ENCODE results near the gene CCM2.

CCM2 gene

DNA sequence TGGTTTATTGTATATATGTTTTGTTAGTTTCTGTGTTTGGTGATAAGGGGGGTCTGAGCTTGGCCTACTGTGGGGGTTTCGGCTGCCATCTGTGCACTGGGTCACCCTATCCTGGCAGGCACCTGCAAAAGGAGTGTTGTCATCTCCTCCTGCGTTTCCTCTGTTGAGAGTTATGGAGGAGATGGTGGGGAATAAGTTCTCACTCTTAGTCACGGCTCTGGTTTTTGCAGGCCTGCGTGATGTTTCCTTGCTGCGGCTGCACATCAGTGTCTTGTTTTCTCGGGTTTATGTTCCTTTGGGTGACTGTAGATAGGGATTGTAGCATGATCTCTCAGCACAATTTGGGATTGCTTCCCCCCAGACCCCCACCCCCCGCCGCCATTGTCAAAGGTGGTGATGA lies 36.8 kb downstream of the CCM2 start:
- DNase-seq = no peak

DNA sequence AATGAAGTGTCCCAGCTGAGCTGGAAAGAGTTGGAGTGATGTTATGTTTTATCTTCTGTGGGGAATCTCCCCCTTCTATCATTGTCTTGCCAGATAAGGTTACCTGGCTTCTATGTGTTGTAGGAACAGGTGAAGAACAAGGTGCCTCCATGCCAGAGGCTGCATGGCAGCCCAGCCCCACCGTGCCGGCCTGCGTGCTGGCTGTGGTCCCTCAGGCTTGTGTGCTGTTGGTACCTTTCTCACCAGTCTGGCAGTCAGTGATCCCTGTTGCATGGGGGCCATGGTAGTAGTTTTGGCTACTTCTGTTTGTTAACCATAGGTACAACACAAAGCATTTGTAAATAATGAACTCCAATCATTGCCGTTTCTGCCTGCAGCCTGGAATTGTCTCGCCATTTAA lies 37.9 kb downstream of the CCM2 start:
- DNase-seq = no peak

DNA sequence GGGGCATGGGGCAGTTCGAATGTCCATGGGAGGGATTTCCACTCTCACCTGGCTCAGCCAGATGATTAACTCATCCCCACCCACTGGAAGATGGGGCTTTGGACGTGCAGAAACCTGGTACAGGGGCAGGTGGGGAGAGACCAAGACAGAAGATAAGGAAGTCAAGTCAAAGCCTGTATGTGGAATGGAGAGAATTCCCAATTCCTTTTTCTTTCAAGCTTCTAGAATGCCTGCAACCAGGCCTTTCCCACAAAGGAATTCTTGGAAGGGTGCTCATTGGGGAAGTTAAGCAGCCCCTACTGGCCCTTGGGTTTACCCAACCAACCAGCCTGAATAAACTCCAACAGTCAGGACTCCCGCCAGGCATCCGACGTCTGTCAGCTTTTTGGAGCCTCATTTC lies 39.1 kb downstream of the CCM2 start:
- no peak for DNase-seq

DNA sequence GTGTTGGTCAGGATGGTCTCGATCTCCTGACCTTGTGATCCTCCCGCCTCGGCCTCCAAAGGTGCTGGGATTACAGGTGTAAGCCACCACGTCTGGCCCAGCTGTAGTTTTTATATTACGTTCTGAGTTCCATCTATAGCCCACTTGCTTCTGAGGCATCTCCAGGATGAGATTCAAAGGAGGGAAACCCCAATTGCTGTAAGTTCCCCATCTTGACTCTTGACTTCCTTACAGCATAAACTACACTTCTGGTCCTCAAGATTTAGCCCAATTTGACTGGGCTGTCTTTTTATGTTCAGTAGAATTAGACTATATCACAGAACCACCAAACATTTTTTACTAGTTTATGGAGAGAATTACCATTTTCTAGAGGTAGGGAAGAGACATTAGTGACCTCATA lies 44.3 kb downstream of the CCM2 start:
- DNase-seq = no peak

DNA sequence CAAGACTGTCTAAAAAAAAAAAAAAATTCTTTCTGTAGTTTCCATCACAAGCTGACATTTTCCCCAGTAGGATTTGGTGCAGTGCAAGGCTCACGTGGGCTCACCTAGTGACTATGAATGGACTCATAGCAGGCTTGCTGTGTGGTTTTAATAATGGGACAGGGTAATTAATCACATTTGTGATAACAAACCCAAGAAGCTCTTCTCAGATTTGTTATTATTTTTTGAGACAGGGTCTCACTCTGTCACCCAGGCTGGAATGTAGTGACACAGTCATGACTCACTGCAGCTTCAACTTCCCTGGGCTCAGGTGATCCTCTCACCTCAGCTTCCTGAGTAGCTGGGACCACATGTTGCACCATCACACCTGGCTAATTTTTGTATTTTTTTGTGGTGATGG lies 48.7 kb downstream of the CCM2 start:
- DNase-seq = no peak

DNA sequence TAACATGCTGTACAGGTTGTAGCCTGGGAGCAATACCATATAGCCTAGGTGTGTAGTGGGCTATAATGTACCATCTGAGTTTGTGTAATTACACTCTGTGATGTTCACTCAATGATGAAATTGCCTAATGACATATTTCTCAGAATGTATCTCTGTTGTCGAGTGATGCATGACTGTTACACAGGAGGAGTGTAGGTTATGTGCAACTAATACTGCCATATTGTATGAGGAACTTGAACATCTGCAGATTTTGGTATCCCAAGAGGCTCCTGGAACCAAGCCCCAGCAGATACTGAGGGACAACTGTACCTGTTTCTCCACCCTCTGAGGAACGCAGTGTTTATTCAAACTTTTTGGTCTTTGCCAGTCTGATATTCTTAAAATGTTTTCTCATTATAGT lies 50.2 kb downstream of the CCM2 start:
- DNase-seq = no peak

DNA sequence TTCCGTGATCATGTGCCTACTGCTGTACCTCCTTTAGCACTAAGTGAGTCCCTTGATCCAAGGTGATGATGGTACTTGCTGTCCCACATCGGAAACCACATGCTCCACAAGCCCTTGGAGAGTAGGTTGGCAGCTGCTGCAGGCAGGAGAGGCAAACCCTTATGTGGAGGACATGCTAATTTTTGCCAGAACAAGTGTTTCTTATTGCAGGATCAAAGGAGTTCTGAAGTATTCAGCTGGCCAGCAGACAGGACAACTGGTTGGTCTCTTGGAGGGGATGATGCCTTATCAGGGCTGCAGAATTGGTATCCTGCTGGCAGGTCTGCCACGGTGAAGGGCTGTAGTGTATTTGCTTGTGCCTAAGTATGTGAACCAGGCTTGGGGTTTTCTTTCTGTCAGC lies 52.0 kb downstream of the CCM2 start:
- DNase-seq = no peak

DNA sequence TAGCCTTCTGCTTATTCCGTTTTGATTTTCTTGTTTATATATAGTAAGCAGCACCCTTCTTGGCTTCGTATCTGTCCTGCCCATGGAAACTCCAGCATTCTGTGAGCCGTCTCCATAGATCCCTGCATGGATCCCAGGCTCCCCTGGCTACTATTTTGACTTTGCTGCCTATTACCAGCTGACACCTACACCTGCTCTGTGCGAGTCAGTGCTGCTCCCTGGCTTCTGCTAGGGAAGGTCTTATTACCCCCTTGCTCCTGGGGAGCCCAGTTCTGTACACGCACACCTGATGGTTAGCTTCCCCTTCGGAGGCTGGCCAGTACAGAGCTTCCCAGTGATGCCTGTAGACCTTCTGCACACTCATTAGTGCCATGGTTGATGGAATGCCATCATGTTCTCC lies 53.4 kb downstream of the CCM2 start:
- DNase-seq = no peak

DNA sequence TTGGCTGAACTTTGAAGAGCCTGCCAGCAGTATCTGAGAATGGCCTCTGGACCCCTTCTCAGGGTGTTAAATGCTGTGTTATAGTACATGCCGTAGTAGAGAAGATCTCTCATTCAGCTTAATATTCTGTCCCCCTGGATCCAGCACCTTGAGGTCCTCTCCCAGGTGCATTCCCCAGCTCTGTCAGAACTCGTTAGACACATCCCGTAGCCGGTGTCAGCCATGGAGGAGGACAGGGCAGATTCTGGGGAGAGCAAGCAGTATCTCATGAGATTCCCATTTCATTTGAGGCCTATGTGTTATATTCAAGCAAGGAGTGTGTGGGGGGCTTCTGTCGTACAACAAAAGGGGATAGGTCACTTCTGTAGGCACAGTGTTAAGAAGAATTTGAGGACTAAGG lies 53.9 kb downstream of the CCM2 start:
- DNase-seq = no peak

DNA sequence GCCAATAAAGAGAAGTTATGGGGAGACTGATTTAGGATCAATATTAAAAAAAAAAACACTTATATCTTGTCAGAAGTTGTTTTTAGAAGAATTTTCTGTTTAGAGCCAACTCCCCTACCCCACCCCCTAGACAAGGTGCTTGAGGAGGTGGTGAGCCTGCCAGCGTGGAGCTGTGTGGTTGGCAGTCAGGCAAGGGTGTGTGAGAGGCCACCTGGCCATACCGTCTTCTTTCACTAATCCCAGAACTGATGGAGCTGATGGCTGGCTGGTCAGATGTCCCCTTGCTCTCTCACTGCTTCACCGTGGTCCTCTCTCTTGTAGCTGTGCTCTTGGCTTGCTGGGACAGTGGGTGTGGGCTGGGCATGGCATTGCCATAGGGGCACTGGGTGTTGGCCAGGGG lies 54.4 kb downstream of the CCM2 start:
- DNase-seq = no peak

DNA sequence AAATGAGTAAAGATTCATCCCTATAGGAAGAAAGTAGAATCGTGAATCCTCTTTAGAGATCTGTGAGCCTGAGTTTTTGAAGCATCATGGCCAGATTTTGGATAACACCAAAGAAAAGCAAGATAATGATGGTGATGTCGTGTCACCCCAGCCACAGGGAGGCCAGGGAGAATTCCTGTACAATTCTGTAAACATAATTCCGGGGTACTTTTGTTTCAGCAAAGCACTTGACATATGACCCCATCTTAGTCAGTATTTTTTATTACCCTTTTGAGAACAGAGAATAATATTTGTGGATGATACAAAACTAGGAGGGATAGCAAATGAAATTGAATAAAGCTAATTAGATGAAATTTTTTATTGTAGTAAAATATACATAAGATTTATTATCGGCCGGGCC lies 55.0 kb downstream of the CCM2 start:
- DNase-seq = no peak

DNA sequence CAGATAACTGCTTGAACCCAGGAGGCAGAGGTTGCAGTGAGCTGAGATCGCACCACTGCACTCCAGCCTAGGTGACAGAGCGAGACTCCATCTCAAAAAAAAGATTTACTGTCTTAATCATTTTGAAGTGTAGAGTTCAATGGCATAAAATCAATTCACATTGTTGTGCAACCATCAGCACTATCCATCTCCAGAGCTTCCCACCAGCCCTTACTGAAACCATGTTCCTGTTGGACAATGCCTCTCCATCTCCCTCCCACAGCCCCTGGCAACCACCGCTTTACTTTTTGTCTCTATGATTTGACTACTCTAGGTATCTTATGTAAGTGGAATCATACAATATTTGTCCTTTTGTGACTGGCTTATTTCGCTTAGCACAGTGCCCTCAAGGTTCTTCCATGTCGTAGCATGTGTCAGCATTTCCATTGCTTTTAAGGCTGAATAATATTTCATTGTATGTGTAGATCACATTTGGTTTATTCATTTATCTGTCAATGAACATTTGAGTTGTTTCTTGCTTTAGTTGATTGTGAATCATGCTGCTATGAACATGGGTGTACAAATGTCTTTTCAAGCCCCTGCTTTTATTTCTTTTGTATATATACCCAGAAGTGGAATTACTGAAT lies 55.7 kb downstream of the CCM2 start:
- DNase-seq = no peak

DNA sequence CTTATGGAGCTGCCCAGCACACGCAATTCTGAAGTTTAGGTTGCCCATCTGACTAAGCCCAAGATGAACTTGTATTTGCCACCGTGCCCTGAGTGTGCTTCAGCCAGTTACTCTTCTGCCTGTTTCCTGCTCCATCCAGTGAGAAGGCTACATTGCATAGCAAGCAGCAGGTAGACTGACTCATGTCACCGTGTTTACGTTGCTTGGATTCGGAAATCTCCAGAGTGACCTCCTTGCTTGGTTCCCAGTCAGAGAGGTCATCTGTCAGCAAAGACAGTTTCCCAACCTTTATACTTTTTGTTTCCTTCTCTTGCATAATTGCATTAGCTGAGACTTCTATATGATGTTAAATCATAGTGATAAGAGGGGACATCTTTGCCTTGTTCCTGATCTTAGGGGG lies 57.9 kb downstream of the CCM2 start:
- no peak for DNase-seq

DNA sequence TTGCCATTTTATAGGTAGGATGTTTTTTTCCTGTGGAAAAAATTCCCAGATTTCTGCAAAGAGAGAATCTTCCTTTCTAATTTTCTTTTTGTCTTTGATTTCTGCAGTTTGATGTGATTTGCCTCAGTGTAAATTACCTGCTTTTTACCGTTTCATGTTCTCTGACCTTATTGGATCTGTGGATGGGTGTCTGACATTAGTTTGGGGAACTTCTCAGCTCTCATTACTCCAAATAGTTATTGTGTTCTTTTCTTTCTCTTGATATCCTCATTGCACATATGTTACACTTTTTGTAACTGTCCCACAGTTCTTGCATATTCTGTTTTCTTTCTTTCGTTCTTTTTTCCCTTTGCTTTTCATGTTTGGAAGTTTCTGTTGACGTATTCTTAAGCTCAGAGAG lies 60.3 kb downstream of the CCM2 start:
- no peak for DNase-seq

DNA sequence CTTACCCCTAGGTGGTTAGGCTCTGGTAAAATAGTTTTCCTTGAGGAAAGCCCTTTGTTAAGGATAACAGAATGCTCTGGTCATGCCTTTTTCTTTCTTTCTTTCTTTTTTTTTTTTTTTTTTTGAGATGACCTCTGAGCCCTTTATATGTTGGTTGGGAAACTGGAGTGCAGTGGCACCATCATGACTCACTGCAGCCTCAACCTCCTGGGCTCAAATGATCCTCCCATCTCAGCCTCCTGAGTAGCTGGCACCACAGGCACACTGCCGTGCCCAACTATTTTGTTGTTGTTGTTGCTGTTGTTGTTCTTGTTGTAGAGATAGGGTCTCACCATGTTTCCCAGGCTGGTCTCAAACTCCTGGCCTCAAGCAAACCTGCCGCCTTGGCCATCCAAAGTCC lies 61.4 kb downstream of the CCM2 start:
- DNase-seq = no peak

DNA sequence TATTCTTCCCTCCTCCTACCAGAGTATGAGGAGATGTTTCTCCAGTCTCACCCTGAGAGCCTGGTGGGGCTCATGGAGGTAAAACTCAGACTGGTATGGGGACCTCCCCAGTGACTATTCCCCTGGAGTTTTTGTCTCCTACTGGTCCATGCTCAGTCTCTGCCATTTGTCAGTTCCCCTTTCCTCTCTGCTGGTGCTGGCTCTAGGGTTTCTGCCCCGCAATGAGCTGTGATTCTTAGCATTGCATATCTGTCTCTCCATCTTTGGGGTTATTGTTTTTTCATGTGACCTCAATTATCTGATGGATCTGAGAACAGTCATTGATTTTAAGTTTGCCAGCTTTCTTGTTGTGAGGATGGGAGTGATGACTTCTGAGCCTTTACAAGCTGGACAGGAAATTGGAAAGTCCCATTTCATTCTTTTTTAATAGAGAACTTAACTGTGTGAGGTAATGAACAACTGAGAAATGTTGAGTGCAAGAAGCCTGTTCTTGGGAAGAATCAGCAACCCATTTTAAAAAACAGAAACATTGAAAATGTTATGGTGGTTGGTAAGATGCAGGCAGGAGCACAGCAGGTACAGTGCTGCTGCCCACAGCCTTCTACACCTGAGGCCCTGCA lies 61.9 kb downstream of the CCM2 start:
- DNase-seq = no peak

DNA sequence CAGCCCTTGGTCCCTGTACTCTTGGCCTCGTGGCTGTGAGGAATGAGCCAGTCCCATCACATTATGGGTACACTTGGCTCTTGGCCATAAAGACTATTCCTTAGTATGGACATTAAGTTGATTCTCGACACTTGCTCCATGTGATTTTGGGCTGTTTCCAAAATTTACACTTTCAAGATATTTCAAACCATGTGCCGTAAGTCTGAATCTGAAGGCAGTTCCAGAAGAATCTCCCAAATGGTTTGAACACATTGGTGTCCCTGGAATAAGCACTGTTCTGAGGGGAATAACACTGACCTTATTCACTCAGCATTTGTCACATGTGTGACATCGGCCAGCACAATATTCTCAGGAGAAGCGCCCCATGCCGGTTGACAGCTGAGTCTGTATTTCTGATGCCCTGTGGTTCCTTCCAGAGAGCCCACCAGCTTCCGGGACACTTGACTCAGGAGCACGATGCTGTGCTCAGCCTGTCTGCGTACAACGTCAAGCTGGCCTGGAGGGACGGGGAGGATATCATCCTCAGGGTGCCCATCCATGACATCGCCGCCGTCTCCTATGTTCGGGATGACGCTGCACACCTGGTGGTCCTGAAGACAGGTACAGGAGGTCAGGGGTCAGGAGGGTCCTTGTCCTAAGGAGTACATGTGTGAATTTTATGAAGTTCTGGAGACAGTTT lies 64.2 kb downstream of the CCM2 start:
- DNase-seq = no peak

DNA sequence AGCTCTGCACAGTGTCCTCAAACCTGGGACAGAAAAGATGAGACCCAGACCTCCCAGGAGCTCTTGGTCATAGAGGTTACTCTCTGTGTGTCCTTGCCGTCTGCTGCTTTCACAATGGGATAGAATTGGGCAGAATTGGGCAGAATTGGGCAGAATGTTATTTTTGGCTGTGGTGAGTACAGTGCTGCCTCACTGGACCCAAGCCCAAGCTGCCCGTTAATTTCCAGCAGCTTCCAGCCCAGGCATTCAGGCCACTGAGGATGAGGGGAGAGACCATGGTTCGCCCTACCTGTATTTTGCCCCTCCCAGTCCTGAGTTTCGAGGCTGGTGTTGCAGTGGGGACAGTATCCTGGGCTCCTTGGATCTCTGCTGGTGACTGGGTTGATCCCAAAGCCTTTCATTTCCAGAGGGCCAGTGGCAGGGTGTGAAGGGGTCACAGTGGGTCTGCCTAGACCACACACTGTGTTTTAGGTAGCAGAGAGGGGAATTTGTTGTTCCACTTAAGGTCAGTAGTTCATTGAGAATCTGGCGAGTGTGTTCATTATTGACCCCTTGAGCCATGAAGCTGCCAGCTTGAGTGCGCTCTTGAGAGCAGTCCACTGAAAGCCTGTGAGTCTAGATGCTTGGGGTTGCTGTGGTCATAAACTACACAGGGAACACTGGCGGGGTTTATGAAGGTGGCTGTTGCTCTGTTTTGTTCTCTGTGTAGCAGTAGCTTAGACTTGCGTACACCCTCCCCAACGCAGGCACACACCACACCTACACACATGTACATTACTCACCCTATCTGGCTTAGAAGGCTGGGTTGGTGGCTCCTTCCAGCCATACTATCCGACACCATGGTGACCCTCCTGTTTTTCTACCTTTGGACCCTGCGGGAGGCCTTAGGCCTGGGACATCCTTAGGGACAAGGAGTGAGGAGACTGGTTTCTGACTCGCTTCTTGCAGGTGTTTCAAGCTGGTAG lies 65.3 kb downstream of the CCM2 start:
- DNase-seq = no peak

DNA sequence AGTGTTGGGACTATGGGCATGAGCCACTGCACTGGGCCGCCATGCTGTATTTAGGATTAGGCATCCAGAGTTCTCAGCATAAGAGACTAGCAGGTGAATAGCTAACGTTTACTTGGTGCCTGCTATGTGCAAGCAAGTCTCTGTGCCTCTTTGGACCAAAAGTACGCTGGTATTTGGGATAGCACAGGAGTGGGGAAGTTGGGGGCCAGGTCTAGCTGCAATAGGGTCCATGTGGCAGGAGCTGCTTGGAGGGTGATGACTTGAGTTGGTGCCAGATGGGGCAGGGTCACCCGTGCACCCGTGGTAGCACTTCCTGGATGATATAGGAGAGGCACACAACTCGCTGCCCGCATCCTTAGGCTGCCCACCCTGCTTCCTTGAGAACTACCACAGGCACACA lies 66.4 kb downstream of the CCM2 start:
- no peak for DNase-seq

DNA sequence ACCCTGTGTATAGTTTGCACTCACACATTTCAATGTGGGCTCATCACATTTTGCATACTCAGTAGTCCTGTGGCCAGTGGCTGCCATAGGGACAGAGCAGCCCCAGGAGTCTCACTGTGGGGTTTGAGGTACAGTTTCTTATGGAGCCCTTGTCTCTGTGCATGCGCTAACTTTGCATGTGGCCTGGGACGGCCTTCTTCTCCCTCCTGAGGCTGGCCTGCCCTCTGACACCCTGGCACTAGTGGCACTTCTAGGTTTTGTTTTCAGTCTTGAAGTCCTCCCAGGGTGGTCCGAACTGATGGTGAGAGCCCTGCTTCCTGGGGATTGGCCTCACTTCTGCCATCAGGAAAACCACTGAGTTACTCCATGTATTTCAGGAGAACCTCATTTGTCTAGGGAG lies 67.6 kb downstream of the CCM2 start:
- DNase-seq = no peak

DNA sequence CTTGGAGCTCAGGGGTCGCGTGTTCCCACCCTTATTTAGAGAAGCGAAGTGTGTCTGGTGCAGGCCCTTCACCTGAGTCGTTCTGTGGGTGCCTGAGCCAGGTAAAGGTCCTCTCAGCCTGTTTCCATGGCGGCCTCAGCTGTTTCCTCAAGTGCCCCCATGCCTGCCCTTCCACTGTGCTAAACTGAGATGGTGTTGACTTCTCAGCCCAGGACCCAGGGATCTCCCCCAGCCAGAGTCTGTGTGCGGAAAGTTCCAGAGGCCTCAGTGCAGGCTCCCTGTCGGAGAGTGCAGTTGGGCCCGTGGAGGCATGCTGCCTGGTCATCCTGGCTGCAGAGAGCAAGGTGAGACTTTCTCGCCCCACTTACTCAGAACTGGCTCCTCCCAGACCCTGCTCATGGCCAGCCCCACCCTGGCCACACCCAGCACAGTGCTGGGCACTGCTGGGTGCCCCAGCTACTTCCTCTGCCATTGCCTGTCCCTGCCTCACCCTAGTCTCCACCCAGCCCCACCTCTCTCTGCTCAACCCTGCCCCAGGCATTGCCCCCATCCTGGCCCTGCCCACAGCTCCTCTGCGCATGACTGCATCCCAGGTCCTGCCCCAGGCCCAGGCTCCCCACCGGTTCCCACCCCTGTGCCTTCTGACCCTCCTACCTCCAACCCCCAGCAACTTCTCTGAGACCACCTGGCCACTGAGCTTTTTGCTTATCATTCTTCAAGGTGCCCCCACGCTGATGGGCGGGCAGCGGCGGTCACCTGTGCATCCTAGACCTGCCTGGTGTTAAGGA lies 68.4 kb downstream of the CCM2 start:
- DNase-seq = no peak

DNA sequence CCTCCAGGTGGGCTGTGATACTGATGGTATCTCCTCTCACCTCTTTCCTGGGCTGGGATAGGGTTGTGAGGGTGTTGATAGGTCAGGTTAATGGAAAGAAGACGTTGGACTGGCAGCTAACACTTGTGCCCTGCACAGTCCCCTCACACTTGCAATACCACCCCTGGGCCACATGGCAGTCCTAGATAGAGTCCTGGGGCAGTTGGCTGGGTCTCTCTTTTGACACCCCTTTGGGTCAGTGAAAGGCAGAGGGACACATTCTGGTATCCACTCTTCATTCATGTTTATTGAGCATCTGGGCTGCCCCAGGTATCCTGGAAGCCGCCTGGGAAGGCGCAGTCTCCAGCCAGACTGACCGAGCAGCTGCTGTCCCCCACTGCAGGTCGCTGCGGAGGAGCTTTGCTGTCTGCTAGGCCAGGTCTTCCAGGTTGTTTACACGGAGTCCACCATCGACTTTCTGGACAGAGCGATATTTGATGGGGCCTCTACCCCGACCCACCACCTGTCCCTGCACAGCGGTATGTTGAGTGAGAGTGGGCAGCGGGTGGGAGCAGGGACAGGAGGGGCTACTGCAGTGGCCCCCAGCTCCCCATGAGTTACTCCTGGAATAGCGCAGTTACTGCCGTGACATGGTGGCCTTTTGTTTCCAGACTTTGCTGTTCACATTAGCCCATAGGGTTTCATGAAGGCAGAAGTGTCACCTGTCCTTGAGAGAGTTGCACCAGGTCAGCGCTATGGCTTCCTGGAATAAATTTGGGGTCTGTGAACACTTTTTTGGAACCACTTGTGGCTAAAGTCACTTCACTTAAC lies 69.6 kb downstream of the CCM2 start:
- no peak for DNase-seq

Data from activated effector memory CD4-positive, alpha-beta T cell treated with Interleukin-2 at 50 U/mL for 16 hours (primary cell).